ENCODE results near the gene CAVIN2. TPM values are rescaled to one million over a fixed set of nuclear protein-coding genes. Genes with fewer than 3 reads are reported as not detected.
A peak's percentile ranks its signal among the peaks of the same experiment; 100 is the strongest.

The CAVIN2 gene
- total RNA-seq, 2 donors from 2014 or later, result 106 to 145 TPM

DNA sequence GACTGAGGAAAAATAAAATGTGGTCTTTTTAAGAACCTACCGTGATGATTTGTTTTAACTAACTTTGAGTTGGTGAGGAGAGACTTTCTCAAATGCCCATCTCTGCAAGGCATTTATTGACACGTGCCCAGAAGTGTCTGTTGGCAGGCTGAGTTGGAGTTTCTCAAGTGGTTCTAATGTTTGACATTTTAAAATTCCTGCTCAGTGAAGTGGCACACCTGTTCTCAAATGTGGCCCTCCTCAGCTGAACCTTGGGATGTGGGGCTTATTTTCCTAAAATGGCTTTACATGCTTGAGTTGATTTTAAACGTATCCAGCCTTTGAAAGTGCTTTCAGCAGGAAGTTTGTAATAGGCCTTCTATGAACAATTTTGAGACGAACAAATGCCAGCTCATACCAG, 876 bp upstream of the CAVIN2 start:
- ATAC-seq (no peak), DNase-seq (no peak)
- intact Hi-C loops (cut with DNase I), result no loop called here

GRCh38 chr2:191845876-191846514, 893 bp downstream of the CAVIN2 start:
- intact Hi-C loops (cut with DNase I), result no loop called here
- DNase-seq (no peak), ATAC-seq (peak; percentile 2 to 5)

- intact Hi-C loops (cut with DNase I), result no loop called here
- ATAC-seq (peak; percentile 63 to 74), DNase-seq (peak; percentile 76)
Observed at GRCh38 chr2:191845248-191845715, 1.6 kb downstream of the CAVIN2 start.

DNA sequence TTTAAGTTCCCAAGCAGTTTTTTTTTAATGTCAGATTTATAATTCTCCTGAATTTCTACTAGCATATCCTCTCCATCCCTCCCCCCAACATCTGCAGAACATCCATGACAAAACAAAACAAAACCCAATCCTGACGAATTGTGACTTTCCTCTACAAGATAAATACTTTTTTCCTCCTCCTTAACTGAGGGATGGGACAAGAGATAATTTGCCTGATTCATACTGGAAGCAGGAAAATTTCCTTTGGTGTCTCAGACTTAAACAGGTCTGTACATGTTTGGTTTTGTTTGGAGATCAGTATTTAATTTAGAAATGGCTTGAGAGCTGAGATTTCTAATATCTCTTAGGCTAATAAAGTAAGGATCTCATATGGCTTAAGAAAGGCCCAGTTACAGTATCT, 2.2 kb downstream of the CAVIN2 start:
- intact Hi-C loops (cut with DNase I), result no loop called here
- ATAC-seq (no peak), DNase-seq (no peak)

GRCh38 chr2:191840921-191841320, 6.0 kb downstream of the CAVIN2 start:
- ATAC-seq, result no peak
- intact Hi-C loops (cut with DNase I), result no loop called here

GRCh38 chr2:191839918-191840804, 6.7 kb downstream of the CAVIN2 start:
- DNase-seq, result no peak
- intact Hi-C loops (cut with DNase I), result no loop called here
- no peak for ATAC-seq

More at GRCh38 chr2:191840921-191841320, 6.0 kb downstream of the CAVIN2 start:
- DNase-seq, result no peak

GRCh38 chr2:191838526-191838925, 8.4 kb downstream of the CAVIN2 start:
- DNase-seq (no peak), ATAC-seq (no peak)
- intact Hi-C loops (cut with DNase I), result no loop called here

GRCh38 chr2:191836853-191837769, 9.8 kb downstream of the CAVIN2 start:
- ATAC-seq (peak; percentile 88 to 90), DNase-seq (peak; percentile 39)
- intact Hi-C loops (cut with DNase I), result no loop called here

DNA sequence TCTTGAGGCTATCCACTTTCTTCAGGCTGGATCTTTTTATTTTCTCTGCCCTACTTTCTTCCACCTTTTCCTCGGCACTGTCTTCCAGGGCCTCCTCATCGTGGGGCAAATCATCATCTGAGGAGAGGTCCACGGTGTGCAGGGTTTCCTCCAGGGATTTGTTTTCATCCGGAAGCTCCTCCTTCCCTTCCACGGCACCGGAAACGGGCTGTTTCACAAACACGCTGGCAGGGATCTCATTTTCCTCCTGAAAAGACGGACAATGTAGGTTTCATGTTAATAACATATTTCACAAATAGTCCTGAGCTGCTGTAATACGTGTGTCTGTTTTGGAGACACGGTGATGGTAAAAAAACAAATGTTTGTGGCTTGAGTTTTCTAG, 10.4 kb downstream of the CAVIN2 start:
- DNase-seq (peak; percentile 30), ATAC-seq (peak in 1 of 2 donors; percentile 24)
- intact Hi-C loops (cut with DNase I), result no loop called here

GRCh38 chr2:191835539-191836350, 11.1 kb downstream of the CAVIN2 start:
- peak; percentile 30 for DNase-seq
- intact Hi-C loops (cut with DNase I), result no loop called here
- ATAC-seq, result peak; percentile 22 to 53

GRCh38 chr2:191835100-191835499, 11.8 kb downstream of the CAVIN2 start:
- DNase-seq (no peak), ATAC-seq (no peak)
- intact Hi-C loops (cut with DNase I), result no loop called here

- ATAC-seq (no peak), DNase-seq (no peak)
- intact Hi-C loops (cut with DNase I), result no loop called here
Observed at GRCh38 chr2:191833356-191833755, 13.5 kb downstream of the CAVIN2 start.

- ATAC-seq (no peak), DNase-seq (no peak)
- intact Hi-C loops (cut with DNase I), result no loop called here
Observed at GRCh38 chr2:191832668-191833067, 14.2 kb downstream of the CAVIN2 start.

GRCh38 chr2:191831410-191831994, 15.4 kb downstream of the CAVIN2 start:
- peak in 1 of 2 donors; percentile 15 for ATAC-seq
- DNase-seq, result no peak
- intact Hi-C loops (cut with DNase I), result no loop called here

GRCh38 chr2:191824398-191824797, 22.5 kb downstream of the CAVIN2 start:
- no peak for ATAC-seq
- intact Hi-C loops (cut with DNase I), result no loop called here
- no peak for DNase-seq

- intact Hi-C loops (cut with DNase I), result no loop called here
- no peak for ATAC-seq
- DNase-seq, result no peak
Observed at GRCh38 chr2:191821078-191821477, 25.8 kb downstream of the CAVIN2 start.

DNA sequence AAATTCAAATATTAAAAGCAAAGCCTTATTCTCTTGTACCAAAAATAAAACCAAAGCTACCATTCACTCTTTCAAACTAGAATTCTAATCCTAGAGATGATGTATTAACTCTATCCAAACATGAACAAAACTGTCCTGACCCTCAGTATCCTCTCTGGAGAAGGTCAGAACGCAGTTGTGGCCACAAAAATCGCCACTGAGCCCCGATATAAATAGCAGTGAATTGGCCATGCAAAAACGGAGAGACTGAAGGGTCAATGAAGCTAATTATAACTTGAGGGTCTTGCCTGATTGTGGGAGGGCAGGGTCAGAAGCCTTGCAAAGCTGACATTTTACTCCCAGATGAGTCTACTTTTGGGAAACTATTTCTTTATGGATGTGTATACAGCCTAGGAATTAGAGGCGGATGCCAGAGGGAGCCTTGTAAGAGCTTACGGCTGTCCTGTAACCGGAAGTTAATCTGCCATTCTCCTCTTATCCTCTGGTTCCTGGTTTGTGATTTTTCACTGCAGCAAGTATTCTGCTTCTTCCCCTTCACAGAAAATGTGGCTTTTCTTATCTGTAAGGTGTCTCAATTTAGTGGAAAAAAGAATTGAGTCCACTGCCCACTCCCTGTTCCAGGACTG, 28.1 kb downstream of the CAVIN2 start:
- DNase-seq, result no peak
- intact Hi-C loops (cut with DNase I), result loop anchor here in 1 of 2 donors (10.0 kb wide), 1 partner anchor 86 kb away; no protein-coding TSS in a partner anchor
- peak; percentile 30 to 61 for ATAC-seq

- intact Hi-C loops (cut with DNase I), result loop anchor here in 1 of 2 donors (10.0 kb wide), 1 partner anchor 87 kb away; no protein-coding TSS in a partner anchor
- DNase-seq (no peak), ATAC-seq (peak; percentile 45 to 54)
Observed at GRCh38 chr2:191818133-191818532, 28.8 kb downstream of the CAVIN2 start.

All from left cardiac atrium (tissue), 4 donors.